A172 (cell line): ENCODE results near the gene THOC1. TPM values are rescaled to one million over a fixed set of nuclear protein-coding genes. Genes with fewer than 3 reads are reported as not detected.

ENCODE experiments used
- DNase-seq: peaks from one replicate; pipeline ENCODE4 v3.0.0-alpha.2; 2015; ENCODE audit warnings: low spot score
- total RNA-seq: library from RNA; depleted of rRNA; stranded (reverse); fragments of >200 nt; shearing (Covaris generic); gene quantifications from 2 replicates; pipeline ENCODE4 v1.2.3, GENCODE V29; 2014

The THOC1 gene
- total RNA-seq, 1 experiment from 2014 or later = 52.6 TPM

DNA sequence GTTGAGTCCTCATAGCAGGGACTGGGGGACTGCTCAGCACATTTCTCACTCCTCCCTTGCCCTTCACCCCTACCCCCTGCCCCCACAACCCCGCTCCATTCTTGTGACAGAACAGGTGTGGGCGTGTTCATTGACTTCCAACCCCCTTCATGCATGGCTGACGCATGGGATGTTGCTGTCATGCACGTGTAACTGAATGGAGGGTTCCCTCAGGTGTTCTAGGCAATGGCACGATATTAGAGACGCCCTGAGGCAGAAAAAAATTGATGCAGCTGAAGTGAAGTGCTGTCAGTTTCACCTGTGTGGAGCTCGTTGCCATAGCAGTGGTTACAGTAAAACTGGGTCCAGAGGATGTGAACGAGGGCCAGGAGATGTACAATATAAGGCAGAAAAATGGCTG, 6.5 kb upstream of the THOC1 start:
- DNase-seq = no peak

DNA sequence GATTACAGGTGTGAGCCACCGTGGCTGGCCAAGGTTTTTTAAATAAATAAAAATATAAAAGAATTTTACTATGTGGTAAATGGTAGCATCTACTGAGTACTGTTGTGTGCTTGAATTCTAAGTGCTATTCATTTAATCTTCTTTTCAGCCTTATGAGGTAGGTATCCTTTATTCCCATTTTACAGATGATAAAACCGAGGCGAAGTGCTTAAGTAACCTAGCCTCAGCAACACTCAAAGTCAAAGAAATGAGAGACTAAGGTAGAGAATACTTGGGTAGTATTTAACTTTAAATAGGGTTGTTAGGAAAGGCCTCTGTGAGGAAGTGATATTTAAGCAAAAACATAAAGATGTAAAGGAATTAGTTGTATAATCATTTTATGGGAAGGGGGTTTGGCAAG, 5.7 kb upstream of the THOC1 start:
- DNase-seq = no peak

DNA sequence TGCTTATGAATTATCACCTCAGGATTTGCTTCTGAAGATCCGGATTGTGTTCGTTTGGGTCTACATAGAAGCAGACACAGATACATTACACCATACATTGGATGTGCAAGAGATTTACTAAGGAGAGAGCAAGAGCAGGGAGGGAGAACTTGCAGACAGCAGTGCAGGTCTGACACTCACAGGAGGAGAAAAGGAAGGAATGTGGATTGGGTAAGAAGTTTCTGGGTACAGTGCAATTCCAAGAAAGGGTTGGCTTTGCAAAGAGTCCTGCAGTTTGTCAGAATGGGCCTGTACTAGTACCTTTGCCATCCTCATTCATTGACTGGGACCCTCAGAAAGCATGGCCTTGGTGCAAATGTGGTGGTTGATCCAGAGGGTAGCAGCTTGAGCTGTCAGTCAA, 4.8 kb upstream of the THOC1 start:
- DNase-seq = no peak

DNA sequence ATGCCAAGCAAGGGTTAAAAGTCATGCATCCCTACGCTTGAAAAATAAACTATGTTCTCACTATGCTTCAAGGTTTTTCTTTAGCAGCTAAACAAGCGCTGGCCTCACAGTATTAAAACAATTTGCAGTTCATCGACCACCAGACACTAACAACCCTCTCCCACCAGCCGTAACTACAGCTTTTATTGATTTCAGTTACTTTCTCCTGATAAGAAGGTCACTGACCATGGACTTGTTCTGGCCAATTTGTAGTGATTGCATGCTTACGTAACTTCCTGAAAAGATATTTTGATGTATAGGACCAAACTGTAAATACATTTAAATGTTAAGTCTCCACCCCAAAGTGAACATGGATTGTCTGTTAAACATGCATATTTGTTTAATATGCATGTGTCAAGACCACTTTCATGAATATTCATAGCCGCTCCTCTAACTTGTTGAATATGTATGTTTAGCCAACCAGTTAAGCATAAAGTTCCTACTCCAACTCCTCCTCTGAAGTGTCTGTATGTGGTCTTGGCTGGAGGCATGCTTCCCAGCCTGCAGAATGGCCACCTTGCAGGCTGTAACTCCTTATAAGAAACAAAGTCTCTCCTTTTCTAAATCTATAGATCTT, 1.7 kb upstream of the THOC1 start:
- no peak for DNase-seq

DNA sequence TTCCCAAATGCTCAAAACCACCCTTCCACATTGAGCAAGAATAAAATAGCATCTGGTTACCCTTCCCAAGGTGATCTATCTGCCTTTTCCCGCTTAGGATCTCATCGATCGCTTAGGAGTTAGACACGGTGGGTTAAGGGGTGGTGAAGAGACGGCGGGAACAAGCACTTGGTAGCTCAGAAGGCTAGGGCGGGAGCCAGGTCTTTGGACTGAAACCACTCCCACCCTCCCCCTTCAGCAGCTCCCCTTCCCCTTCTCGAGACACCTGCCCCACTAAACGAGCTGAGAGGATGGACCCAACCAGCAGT, 513 bp downstream of the THOC1 start:
- DNase-seq = peak; percentile 42

DNA sequence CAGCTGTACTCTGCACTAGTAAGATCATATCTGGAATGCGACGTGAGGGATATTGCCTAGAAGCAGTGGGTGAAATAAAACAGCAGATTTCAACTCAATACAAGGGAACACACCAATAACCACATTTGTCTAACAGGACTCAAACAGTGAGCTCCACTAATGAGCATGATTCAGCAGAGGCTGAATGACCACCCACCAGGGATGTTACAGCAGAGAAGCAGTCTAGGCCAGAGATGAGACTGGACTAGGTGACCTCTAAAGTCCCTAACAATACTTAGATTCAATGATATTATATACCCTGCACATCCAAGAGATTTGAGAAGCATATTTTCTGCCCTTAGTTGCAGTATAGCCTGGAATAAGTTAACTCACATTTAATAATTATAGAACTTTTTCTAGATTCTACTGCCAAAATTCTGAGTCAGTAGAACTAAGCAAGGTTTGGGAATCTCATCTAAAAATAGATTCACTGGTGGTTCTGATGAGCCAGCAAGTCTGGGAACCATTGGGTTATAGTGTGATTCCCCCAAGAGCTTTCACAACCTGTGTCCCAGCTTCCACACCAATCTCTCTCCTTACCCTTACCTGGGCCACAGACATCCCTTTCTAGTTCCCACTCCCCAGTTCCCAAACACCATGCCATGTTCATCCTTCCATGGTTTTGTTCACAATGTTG, 6.3 kb downstream of the THOC1 start:
- DNase-seq = no peak

DNA sequence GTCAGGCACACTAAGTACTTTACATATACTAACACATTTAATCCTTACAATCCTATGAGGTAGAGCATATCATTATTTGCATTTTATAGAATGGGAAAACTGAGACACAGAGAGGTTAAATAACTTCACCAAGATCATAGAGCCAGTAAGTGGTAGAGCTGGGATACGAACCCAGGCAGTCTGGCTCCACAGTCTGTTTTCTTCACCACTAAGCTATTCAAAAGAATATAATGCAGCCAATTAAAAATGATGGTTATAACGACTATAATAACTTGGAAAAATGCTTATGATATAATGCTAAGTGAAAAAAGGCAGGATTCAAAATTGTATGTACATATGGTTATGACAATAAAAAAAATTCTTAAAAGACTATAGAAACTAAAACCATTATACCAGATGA, 7.3 kb downstream of the THOC1 start:
- DNase-seq = no peak

DNA sequence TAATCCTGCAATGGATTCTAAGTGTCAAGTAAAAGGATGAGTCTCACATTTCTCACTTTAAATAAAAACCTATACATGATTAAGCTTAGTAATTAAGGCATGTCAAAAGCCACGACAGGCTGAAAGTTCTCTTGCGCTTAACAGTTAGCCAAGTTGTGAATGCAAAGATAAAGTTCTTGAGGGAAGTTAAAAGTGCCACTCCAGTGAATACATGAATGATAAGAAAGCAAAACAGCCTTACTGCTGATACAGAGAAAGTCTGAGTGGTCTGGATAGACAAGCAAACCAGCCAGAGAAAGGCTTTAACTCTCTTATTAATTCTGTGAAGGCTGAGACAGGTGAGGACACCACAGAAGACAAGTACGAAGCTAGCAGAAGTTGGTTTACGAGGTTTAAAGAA, 12.7 kb downstream of the THOC1 start:
- no peak for DNase-seq

DNA sequence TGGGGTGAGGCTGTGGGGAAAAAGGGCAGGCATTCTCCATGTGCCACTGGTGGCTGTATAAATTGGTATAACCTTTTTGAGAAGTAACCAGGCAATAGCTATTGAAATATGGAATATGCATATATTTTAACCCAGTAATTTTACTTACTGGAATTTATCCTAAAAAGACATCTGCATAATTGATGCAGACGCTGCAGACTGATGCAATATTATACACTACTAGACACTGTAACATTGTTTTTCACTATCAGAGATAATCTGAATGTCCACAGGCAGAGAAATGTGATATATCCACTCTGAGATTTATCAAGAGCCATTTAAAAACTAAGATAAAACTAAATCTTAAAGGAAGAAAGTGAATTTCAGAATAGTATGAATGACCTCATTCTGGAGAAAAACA, 14.7 kb downstream of the THOC1 start:
- DNase-seq = no peak

DNA sequence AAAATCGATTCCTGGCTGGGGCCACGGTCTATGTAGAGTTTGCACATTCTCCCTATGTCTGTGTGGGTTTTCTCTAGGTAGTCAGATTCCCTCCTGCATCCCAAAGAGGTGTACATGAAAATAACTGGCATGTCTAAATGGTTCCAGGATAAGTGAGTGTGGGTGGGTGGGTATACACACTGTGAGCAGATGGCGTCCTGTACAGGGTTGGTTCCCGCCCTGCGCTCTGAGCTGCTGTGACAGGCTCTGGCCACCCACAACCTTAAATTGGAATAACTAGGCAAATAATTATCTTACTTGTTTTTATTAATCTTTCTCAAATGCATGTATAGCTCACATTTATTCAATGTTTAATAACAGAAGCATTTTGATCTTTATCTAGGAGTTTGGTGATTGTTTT, 16.3 kb downstream of the THOC1 start:
- DNase-seq = no peak

DNA sequence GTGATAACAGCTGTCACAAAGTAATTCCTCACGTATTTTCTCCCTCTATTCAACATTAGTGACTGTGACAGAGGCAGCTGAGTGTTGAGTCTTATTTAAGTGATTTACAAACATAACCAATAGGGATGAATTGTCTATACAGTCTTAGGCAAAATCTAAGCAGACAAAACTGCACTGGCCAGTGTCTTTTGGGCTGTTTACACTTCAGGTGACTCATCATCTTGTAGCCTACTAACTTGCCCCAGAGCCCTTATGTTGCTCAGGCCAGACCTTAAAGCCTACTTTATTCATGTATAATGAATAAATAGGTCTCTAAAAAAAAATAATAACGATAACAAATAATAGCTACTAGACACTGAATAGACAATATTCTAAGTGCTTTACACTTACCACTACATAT, 17.2 kb downstream of the THOC1 start:
- DNase-seq = peak; percentile 5

DNA sequence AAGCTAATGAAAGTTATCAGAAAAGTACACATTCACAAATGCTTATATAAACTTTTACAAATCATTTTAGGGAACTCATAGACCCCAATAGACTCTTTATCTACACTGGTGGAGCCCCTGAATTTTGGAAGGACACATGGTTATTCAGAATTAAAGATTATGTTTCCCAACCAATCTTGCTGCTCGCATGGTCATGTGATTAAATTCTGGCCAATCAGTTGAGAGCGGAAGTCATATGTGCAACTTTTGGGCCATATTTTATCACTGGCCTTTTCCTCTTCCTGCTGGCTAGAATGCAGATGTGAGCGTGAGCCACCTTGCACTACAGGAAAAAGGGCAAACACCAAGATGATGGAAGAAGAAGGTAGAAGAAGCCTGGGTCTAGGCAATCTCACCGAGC, 19.8 kb downstream of the THOC1 start:
- DNase-seq = no peak

DNA sequence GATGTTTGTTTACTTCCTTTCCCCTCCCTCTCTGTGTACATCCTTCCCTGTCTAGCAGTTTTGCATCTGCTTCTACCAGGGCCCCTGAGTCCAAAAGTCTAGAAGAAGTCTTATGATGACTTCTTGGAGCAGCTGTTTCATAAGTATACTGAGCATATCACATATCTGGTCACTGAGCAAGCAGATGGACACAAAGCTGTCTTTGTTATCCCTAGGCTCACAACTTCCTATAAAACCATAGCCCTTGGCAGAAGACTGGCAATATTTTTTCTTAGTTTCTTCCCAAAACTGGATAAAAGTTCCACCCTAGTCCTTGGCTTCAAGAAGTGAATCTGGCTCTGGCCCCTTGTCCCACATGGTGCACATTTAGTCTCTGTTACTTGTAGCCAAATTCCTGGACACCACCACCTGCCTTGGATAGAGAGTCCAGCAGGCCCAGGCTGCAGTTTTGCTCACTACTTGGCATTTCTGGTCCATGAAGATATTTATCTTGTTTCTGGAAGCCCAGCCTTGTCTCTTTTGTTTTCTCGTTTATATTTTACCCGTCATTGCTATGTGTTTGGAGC, 22.5 kb downstream of the THOC1 start:
- DNase-seq = no peak

DNA sequence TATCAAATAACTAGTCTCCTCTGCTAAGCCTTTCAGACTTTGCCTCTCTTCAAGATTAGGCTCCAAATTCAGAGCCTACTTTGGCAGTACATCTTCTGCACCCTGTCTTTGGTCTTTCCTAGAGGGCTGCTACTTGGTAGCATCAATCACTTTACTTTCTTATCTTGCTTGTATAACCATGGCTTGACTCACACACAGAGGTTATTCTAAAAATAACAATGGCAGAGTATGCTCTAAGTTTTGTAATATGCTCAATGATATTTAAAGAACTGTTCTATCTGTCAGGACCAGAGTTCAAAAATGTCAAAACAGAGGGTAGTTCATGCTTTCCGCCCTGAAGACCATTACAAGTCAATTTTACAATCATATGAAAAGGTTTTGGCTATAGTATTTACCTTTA, 27.7 kb downstream of the THOC1 start:
- DNase-seq = no peak

DNA sequence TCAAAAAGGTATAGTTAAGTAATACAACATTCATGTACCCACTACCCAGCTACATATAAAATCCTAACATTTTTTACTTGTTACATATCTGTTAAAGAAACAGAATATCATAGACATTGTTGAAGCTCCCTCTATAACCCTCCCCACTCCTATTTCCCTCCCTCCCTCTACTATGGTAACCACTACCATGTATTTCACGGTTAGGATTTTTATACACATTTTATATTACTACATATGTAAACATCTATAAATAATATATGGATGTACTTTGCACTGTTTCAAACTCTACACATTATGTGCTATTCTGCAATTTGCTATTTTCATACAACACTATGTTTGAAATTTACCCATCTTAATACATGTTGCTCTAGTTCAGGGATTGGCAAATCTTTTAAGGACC, 36.3 kb downstream of the THOC1 start:
- DNase-seq = no peak

DNA sequence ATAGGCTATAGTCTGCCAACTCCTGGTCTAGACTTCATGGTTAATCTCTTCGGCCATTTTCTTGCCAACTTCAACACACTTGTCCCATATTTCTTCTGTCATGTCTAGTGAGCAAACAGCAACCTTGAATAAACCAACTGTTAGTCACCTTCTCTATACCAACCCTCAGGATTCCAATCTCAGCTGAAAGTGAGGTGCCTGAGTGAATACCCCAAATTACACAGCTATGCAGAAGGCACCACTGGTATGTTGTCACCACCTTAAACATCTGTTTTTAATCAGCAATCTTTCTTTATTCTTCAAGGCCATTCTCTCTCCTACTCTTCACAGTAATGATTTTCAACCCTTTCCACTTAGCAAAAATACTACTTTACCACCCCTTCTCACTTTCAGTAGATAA, 39.3 kb downstream of the THOC1 start:
- DNase-seq = no peak

DNA sequence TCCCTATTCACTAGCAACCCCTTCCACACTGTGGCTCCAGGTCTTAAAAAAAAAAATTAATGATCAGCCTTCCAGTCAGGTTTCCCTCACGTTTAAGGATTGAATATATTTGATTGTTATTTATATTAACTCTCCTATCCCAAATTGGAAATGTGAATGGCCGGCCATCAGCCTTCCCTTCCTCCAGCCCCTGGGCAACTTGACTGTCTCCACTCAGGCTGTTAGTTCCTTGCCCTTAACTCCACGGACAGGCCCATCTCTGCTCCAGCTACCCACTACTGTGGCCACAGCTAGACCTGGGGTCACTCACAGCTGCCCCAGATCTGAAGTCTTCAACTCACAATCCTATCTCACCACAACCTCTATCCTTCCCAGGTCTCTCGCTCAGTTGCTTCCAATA, 39.9 kb downstream of the THOC1 start:
- DNase-seq = no peak

DNA sequence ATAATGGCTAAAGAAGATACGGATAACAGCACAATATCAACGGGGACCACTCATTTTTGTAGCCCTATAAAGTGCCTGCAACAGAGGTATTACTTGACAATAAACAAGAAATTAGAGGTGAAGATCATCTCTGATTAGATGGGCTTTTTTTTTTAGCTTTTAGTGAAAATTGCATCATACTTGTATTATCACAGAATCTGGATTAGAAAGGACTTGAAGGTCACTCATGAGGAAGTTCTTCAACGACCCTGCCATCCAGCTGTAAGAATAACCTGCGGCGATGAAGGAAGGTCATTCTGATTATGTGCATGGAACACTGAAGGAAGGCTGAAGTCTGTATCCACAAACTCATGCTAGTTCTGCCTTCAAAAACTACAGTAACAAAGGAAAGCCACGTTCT, 40.5 kb downstream of the THOC1 start:
- no peak for DNase-seq

DNA sequence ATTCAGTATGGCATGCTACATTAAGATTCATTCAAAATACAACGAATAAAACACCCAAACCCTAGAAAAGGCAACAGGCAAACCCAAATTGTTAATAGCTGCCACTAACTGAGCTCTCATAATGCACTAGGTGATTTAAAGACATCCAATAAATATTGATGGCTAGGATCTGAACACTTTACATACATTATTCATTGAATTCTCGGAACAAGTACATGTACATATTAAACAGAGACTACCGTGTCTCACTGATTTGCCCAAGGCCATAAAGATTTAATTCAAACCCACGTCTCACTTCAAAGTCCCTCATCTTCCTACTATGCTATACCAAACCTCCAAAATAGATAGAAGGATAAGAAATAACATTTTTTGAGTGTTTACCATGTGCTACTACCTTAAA, 42.1 kb downstream of the THOC1 start:
- no peak for DNase-seq

DNA sequence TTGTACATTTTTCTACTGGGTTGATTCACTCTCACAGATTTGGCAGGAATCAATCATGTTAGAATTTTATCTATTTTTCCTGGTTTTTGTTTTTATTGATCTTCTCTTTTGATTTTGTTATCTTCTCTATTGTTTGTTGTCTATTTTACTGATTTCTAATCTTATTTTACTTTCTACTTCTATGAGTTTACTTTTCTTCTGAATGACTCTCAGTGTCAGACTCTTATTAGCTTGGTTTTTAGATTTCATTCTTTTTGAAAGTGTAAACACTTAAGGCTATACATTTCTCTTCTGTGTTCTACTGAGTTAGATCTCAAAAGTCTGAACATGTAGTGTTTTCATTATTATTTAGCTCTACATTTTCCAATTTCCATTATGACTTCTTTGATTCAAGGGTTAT, 47.1 kb downstream of the THOC1 start:
- DNase-seq = no peak

DNA sequence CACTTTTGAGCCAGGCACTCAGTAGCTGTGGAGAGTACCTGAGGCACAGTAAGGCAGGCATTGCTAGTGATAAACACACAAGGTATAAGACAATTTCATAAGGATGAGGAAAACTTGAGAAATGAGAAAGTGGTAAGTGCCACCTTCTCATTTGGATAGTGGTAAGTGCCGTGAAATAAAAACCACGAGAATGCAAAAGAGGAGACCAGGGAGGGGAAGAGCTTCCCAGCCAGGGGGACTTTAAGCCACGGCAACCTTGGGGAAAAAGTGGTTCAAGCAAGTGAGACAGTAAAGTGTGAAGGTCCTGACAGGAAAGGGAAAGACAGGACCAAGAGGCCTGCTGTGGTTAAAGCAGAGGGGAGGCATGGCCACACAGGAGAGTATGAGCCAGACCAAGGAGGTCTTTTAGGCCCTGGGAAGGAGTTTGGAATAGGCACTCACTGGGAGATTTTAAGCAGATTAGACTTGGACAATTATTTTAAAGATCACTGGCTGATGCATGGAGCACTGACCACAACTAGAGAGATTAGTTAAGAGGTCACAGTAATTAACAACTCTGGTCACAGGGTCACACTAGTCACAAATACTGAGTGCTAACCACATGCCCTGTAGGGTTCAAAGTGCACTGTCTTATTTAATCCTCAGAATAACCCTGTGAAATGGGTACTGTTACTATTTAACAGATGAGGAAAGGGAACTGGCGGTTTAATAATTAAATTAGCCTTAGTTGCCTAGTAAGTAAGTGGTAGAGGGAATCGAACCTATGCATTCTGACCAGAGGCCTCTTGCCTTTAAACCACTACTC, 50.1 kb downstream of the THOC1 start:
- no peak for DNase-seq

DNA sequence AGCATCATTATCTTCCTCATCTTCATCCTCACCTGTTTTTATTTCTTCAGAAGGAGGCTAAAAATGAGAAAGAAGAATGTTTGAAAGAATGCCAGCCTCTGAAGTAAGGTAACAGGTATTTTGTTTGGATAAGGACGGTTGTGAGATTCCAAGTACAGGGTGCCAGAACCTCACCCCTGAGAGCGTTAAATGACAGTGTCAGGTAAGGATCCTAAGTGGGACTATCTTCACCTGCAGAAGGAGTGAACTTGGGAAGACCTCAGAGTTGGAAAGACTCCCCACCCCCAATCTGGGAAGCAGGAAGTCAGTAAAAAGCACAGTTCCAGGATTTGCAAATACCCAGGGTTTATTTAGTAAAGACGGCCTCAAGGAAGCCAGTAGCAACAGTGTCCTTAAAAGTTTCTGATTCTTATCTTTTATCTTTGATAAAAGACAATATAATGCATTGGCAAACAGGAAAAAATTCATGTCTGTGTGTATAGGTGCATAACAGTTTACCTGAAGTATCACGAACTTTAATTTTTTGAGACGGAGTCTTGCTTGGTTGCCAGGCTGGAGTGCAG, 52.3 kb downstream of the THOC1 start:
- no peak for DNase-seq

DNA sequence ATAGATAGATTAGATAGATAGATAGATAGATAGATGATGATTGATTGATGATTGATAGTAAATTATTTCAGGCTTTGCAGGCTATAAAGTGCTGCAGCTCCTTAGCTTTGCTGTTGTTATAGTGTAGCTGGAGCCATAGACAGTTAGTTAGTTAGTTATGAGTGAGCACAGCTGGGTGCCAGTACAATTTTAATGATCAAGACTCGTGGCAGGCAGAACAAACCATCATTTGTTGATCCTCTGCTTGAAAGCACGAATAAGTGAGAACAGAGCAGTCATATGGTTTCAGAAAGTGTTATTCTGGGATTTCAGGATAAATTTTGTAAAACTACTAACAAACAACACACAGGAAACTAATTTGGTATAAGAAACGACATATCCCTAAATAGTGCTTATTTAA, 53.9 kb downstream of the THOC1 start:
- no peak for DNase-seq
